ENCODE measurements around the gene NCBP2L. TPM values are rescaled to one million over a fixed set of nuclear protein-coding genes. Genes with fewer than 3 reads are reported as not detected.

Gene NCBP2L
- total and polyA plus RNA-seq, 12 donors, result 0.26 to 3.5 (median 1.2) TPM

DNA sequence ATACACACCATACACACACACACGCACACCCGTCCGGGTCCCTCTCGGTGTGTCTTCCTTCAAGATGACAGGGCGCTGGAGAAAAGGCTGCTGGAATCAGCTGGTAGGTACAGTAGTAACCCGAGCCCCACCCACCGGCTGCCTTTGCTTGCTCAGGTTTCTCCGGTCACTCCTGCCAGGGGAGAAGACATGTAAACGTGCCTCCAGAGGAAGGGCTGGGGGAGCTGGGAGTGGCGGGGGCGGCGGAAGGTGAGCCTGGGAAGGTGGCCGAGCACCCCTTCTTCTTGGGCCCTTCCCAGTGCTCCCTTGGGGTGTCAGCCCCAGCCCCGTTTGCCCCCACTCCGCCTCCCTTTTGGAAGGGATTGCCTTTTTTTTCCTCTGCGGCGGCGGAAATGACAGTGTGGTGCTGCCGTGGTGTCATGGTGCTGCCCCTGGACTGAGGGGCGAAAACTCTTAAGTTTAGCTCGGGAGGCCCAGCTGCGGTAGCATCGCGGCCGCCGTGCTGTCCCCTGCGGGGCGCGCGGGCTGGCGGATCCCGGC is 48.2 kb downstream of the NCBP2L start, which contains the start of gene MID2:
Gene MID2 (plus strand): TSS at position 169 of the 540 bp plus-strand sequence. CDS start 561 bp downstream, outside the sequence.
- TF ChIP-seq, protein P1, sequence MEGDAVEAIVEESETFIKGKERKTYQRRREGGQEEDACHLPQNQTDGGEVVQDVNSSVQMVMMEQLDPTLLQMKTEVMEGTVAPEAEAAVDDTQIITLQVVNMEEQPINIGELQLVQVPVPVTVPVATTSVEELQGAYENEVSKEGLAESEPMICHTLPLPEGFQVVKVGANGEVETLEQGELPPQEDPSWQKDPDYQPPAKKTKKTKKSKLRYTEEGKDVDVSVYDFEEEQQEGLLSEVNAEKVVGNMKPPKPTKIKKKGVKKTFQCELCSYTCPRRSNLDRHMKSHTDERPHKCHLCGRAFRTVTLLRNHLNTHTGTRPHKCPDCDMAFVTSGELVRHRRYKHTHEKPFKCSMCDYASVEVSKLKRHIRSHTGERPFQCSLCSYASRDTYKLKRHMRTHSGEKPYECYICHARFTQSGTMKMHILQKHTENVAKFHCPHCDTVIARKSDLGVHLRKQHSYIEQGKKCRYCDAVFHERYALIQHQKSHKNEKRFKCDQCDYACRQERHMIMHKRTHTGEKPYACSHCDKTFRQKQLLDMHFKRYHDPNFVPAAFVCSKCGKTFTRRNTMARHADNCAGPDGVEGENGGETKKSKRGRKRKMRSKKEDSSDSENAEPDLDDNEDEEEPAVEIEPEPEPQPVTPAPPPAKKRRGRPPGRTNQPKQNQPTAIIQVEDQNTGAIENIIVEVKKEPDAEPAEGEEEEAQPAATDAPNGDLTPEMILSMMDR (IDR thresholded peaks at IDR 0.05), result no peak
- peak in 1 of 2 donors; percentile 62 for TF ChIP-seq POLR2A (IDR thresholded peaks at IDR 0.05)
- Histone ChIP-seq H3K27ac (peak within 1 kb of the TSS; percentile 46 to 96 (median 89)), H3K4me3 (peak within 1 kb of the TSS in 2 of 4 donors; percentile 47 to 69), H3K36me3 (replicated peaks in 1 of 2) (no peaks in the 10 kb centered on the region), H3K9me3 (replicated peaks in 1 of 3) (no peaks in the 10 kb centered on the region), H3K27me3 (no peaks in the 10 kb centered on the region), H3K4me1 (replicated peaks in 1 of 2) (peaks cover 0 to 3% of the 10 kb centered on the region in 2 donors)
- intact Hi-C loops (cut with DNase I), result no loop called here
- WGBS, 4 donors, result 1 to 55% (median 22%) methylated on average over 5 to 28 of the region's 32 CpGs
- peak; percentile 68 to 88 (median 78) for DNase-seq

DNA sequence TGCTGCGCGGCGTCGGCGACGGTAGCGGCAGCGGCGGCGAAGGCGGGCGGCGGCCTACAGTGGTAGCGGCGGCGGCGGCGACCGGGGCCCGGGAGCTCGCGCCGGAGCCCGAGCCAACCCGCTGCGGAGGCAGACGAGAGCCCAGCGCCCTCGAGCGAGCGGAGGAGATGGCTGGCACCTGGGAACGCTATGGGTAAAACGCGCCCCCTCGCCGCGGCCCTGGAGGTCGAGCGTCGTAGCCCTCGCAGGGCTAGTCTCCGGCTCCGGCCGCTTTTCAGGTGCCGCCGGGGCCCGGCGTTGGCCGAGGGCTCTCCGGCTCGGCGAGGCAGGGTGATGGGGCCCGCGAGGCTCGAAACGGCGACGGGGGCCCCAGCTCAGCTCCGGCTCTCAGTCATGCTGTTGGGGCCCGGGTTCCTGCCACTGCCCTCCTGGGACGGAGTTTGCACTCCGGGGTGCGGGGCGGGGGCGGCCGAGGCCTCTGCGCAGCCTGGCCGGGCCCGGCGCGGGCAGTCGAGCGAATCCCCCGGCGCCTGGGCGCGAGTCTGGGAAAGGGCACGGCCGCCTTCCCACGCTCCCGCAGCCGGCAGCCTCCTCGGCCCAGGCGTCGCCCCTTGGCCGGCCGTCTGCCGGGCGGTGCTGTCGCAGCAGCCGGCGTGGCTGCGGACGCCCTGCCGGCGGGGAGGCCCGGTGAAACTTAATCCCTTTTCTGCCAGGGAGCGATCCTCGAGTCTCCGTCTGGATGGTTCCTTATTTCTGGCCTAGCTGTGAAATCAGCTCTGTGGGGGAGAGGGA is 48.9 kb downstream of the NCBP2L start:
- WGBS, 4 donors, result 0 to 45% (median 29%) methylated on average over 21 to 98 of the region's 100 CpGs; no CpG with 5 or more reads in 1 of the 4 donors
- Histone ChIP-seq H3K9me3 (replicated peaks in 1 of 3) (no peaks in the 10 kb centered on the region), H3K36me3 (replicated peaks in 1 of 2) (no peaks in the 10 kb centered on the region), H3K27me3 (peaks cover 3% of the 10 kb centered on the region), H3K4me1 (replicated peaks in 1 of 2) (peaks cover 0 to 7% of the 10 kb centered on the region in 2 donors), H3K4me3 (peak overlapping the region in 2 of 4 donors; percentile 47 to 69), H3K27ac (peak overlapping the region; percentile 46 to 96 (median 89))
- TF ChIP-seq POLR2A (IDR thresholded peaks at IDR 0.05), result peak in 1 of 2 donors; percentile 51
- TF ChIP-seq, protein P1 (IDR thresholded peaks at IDR 0.05), result peak in 1 of 6 experiments; percentile 3
- peak; percentile 27 to 53 (median 34) for DNase-seq
- intact Hi-C loops (cut with DNase I), result no loop called here

DNA sequence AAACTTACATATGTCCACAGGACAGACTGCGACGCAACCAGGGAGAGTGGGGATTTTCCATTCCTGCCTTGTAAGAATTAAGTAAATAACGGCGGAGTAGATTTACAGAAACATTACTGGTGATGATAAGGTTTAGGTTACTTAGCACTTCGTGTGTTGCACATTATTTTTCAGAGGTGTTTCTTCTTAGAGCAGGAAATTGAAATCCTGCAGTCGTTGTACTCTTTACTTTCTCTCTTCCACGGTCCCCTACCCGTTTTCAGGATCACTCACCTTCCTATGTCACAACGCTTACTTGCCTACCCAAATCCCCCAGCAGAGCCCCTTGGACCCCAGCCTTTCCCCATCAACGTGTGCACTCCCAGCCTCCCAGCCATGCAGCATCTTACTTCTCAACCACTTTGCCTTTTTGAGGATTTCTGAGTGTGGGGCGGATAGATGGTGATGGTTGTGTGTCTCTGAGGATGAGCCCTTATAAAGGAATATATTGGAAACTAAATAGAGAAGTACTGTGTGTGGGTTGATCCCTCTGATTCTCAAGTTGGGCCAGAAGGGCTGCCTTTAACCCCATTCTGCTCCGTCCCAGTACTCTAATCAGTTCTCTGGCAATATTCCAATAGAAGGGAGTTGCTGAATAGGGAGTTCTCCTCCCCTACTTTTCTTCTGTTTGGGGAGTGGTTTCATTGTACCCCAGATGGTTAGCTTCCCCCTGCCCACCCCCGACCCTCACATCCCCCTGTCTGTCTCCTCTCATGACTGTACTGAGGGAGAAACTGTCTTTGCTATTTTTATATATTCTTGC is 49.7 kb downstream of the NCBP2L start:
- TF ChIP-seq, protein P1 (IDR thresholded peaks at IDR 0.05), result no peak
- TF ChIP-seq POLR2A (IDR thresholded peaks at IDR 0.05), result no peak
- H3K4me1 ChIP-seq (replicated peaks in 1 of 2), result peaks cover 0 to 7% of the 10 kb centered on the region in 2 donors
- WGBS, 4 donors, result 7 to 39% (median 22%) methylated on average over 13 of the region's 13 CpGs
- intact Hi-C loops (cut with DNase I), result no loop called here
- peaks cover 3% of the 10 kb centered on the region for H3K27me3 ChIP-seq
- peak overlapping the region in 1 of 4 donors; percentile 69 for H3K4me3 ChIP-seq
- no peaks in the 10 kb centered on the region for H3K36me3 ChIP-seq (replicated peaks in 1 of 2)
- DNase-seq, result no peak
- peak overlapping the region; percentile 21 to 96 (median 89) for H3K27ac ChIP-seq
- H3K9me3 ChIP-seq (replicated peaks in 1 of 3), result no peaks in the 10 kb centered on the region

DNA sequence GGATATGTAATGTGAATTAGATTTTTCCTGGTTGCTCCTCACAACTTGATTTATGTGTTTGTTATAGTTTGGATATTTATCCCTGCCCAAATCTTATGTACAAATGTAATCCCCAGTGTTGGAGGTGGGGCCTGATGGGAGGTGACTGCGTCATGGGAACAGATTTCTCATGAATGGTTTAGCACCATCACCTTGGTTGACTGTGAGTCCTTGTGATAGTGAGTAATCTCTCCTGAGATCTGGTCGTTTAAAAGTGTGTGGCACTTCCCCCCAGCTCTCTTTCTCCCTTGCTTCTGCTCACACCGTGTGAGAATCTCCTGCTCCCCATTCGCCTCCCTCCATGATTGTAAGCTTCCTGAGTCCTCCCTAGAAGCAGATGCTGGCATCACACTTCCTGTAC is 50.3 kb downstream of the NCBP2L start:
- no peaks in the 10 kb centered on the region for H3K36me3 ChIP-seq (replicated peaks in 1 of 2)
- peak in 1 of 7 donors; percentile 30 for DNase-seq
- 49 to 54% (median 51%) methylated on average over 4 of the region's 4 CpGs for WGBS, 4 donors
- H3K9me3 ChIP-seq (replicated peaks in 1 of 3), result no peaks in the 10 kb centered on the region
- intact Hi-C loops (cut with DNase I), result no loop called here
- no peak for TF ChIP-seq POLR2A (IDR thresholded peaks at IDR 0.05)
- TF ChIP-seq, protein P1 (IDR thresholded peaks at IDR 0.05), result no peak
- H3K27me3 ChIP-seq, result peaks cover 3% of the 10 kb centered on the region
- H3K4me3 ChIP-seq, result peak overlapping the region in 1 of 4 donors; percentile 69
- peak overlapping the region in 1 of 5 donors; percentile 96 for H3K27ac ChIP-seq
- peaks cover 0 to 7% of the 10 kb centered on the region in 2 donors for H3K4me1 ChIP-seq (replicated peaks in 1 of 2)

Measured in adrenal gland (tissue), 12 donors.